Hepatocyte (in vitro differentiated cells): ENCODE results near the gene KRTAP5-1.

Experiments used
- CTCF ChIP-seq: fragments of 200-600 bp; sonication (generic); IDR thresholded peaks from 2 replicates; pipeline ENCODE4 v1.5.1; 2016; ENCODE audit warnings: antibody characterized with exemption, mild to moderate bottlenecking; ENCODE audit not compliant: poor library complexity
- EZH2 ChIP-seq: fragments of 200-600 bp; sonication (generic); IDR thresholded peaks from 2 replicates; pipeline ENCODE4 v1.6.1; 2016; ENCODE audit warnings: antibody characterized with exemption, mild to moderate bottlenecking, borderline replicate concordance
- EZH2phosphoT487 ChIP-seq: fragments of 200-600 bp; sonication (generic); IDR thresholded peaks from one replicate; pipeline ENCODE4 v1.6.1; 2018; ENCODE audit warnings: antibody characterized with exemption, mild to moderate bottlenecking, low read depth, moderate library complexity; ENCODE audit not compliant: unreplicated experiment, severe bottlenecking

GRCh38 chr11:1542267-1542666 is 42.8 kb downstream of the KRTAP5-1 start:
- TF ChIP-seq CTCF (no peak), EZH2 (no peak), EZH2phosphoT487 (no peak)
